T follicular helper cell (primary cell): Measurements from ENCODE around the gene GNB2.

Experiments
- DNase-seq: peaks from one replicate; pipeline ENCODE4 v3.0.0-alpha.2; 2020; ENCODE audit warnings: low read depth
- total RNA-seq, 2 experiments: gene quantifications; one replicate each; lab custom pipeline; 2026; lab: John Stamatoyannopoulos, UW

Gene GNB2
- 80.3 to 119 reads per million in 2 experiments for total RNA-seq

- DNase-seq = peak; percentile 93
Observed at GRCh38 chr7:100673302-100673941, at the start of gene GNB2. GNB2 (plus strand) TSS chr7:100673740; CDS start chr7:100676266, 2,526 bp downstream.

- DNase-seq = no peak
Observed at GRCh38 chr7:100623951-100624824, 49.4 kb upstream of the GNB2 start.

- DNase-seq = no peak
Observed at GRCh38 chr7:100626055-100626454, 47.5 kb upstream of the GNB2 start.

GRCh38 chr7:100626530-100627237, 46.9 kb upstream of the GNB2 start:
- DNase-seq = peak; percentile 86

GRCh38 chr7:100627238-100627549, 46.3 kb upstream of the GNB2 start:
- no peak for DNase-seq

GRCh38 chr7:100629117-100629716, 44.3 kb upstream of the GNB2 start:
- DNase-seq = no peak

DNA sequence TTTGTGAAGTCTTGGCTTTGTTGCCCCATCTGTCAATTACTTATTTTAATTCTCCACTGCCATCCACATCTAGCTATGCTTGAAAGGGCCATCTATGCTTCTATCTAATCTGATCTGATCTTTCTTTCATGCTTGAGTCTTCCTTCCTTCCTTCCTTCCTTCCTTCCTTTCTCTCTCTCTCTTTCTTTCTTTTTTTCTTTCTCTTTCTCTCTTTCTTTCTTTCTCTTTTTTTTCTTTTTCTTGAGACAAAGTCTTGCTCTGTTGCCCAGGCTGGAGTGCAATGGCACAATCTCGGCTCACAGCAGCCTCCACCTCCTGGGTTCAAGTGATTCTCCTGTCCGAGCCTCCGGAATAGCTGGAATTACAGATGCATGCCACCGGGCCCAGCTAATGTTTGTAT, 43.5 kb upstream of the GNB2 start:
- DNase-seq = no peak

- DNase-seq = peak; percentile 28
Observed at GRCh38 chr7:100632951-100633717, 40.4 kb upstream of the GNB2 start.

- DNase-seq = no peak
Observed at GRCh38 chr7:100639995-100640516, 33.5 kb upstream of the GNB2 start.

DNA sequence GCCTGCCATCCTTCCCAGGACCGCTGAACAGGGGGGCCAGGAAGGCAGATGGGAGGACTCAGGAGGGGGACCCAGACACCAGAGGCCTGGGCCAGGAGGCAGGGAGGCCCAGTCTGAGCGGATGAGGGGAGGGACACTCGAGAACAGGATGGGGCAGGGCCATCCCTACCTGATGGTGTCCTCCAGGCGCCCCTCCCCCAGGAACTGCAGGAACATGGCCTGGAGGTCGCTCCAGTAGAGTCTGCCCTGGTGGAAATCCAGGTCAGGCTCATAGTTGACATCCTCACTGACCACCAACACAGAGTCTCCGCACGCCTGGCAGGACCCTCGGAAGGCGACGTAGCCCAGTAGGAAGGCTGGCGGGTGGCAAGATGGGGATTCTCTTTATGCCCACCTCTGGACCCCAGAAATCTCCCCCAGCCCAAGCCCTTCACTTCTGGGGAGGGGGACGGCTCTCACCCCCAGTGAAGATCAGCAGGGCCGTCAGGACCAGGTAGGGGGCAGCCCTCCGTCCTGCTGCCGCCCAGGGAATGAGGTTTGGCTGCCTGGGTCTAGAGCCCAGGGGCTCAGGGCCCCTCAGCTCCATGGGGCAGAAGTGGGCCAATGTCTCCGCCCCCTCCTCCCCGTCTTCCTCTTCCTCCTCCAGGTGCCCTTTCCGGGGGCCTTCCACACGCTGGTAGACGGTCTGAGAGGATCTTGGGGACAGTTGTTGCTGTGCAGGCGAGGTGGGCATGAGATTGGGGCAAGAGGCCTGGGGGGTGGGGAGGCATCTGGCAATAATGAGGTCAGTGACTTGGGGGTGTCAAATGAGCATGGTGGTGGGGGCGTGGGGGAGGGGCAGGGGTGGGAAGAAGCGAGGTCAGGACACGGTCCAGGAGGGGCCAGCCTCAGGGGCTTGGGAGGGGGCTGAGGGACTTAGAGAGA, 32.8 kb upstream of the GNB2 start:
- DNase-seq = no peak

- DNase-seq = no peak
Observed at GRCh38 chr7:100641463-100641859, 32.1 kb upstream of the GNB2 start, which contains the start of gene TFR2. TFR2 (minus strand) TSS chr7:100641552; CDS start chr7:100641509, 43 bp downstream.

GRCh38 chr7:100641860-100642533, 31.5 kb upstream of the GNB2 start:
- DNase-seq = no peak

- no peak for DNase-seq
Observed at GRCh38 chr7:100642534-100642907, 31.0 kb upstream of the GNB2 start.

GRCh38 chr7:100649826-100650565, 23.5 kb upstream of the GNB2 start:
- no peak for DNase-seq

DNA sequence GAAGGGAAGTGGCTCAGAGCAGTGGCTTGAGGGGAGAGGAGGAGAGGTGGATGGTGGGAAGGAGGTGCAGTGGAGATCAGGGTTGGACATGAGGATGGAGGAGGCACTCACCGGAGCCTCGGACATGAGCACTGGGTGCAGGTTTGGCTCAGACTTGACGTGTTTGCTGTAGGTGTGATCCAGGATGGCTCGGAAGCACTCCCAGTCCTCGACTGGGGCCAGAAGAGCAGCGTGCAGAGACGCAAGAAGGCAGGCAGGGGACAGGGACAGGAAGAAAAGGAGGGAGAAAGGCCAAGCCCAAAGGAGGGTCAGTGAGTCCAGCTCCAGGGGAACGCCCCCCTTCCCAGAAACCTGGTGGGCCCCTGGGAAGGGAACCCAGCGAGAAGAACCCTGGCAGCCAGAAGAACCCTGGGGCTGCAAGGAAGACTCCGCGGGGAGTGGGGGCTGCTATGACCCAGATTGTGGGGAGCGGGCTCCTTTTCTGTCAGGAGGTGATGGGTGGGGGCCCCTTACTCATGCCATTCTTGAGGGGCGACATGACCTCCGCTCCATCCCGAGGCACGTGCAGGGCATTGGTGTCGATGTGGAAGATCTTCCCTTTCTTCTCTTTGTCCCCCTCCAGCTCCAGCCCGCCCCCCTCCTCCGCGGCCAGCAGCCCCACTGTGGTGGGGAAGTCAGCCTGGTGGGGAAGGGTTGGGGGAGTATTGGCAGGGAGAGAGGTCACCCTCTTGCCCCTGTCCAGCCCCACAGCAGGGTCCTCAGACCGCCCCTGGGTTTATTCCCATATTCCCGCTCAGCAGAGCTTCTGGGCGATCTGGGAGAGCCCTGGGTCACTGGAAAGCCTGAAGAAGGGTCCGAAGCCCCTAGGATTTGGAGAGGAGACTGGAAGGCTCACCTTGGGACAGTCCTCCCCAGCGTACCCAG, 18.4 kb upstream of the GNB2 start:
- no peak for DNase-seq

- no peak for DNase-seq
Observed at GRCh38 chr7:100655908-100656674, 17.4 kb upstream of the GNB2 start, which contains the start of gene ACTL6B. ACTL6B (minus strand) TSS chr7:100656448; CDS start chr7:100656354, 94 bp downstream.
